ENCODE measurements around the gene DIPK1B. TPM values are rescaled to one million over a fixed set of nuclear protein-coding genes. Genes with fewer than 3 reads are reported as not detected.

Gene DIPK1B
- polyA plus RNA-seq, 1 of the 3 experiments (the other 2 are of a cell fraction): 24.5 TPM

GRCh38 chr9:136746155-136746490 is 33.8 kb downstream of the DIPK1B start (continued):
- TF ChIP-seq USF2 (IDR thresholded peaks at IDR 0.05; ENCODE audit: borderline replicate concordance, low read depth, low read length): no peak

GRCh38 chr9:136746621-136747020 is 34.2 kb downstream of the DIPK1B start:
- whole genome bisulfite sequencing (ENCODE audit: low lambda C conversion rate): 80% methylated on average over 1 of the region's 18 CpGs

More at GRCh38 chr9:136746621-136747020, 34.2 kb downstream of the DIPK1B start:
- Histone ChIP-seq H3K9ac (no peak overlapping the region), H4K20me1 (ENCODE audit: insufficient read depth) (no peaks in the 10 kb centered on the region), H3K4me1 (ENCODE audit: control insufficient read depth in 1 of 2, insufficient read depth in 2 of 2, low read depth in 1 of 2, low read length in 1 of 2) (no peaks in the 10 kb centered on the region; a peak in 1 of 4 replicates), H3K9me2 (no peaks in the 10 kb centered on the region), H3K4me2 (no peak overlapping the region), H3K79me2 (ENCODE audit: insufficient read depth) (no peaks in the 10 kb centered on the region), H3K27ac (ENCODE audit: low read depth in 2 of 2, low read length in 1 of 2) (no peak overlapping the region), H3K9me3 (no peaks in the 10 kb centered on the region), H3F3A (replicated peaks; ENCODE audit: insufficient read depth) (no peaks in the 10 kb centered on the region), H3K4me3 (ENCODE audit: low read depth in 2 of 2, low read length in 1 of 2) (no peak overlapping the region), H3K36me3 (replicated peaks in 1 of 2; ENCODE audit: control insufficient read depth in 1 of 2, insufficient read depth in 2 of 2, low read length in 1 of 2) (no peaks in the 10 kb centered on the region), H3K27me3 (ENCODE audit: insufficient read depth) (no peaks in the 10 kb centered on the region), H2AFZ (ENCODE audit: low read depth) (no peak overlapping the region)
- DNase-seq: no peak
- ChIA-PET CTCF (interaction anchor here (0.7 to 4.7 kb wide), 3 partner anchors 14 to 23 kb away, joined by 3 to 19 read pairs (median 5); no protein-coding TSS in a partner anchor), POLR2A (no interaction called here)
- no peak for TF ChIP-seq MXI1 (IDR thresholded peaks at IDR 0.05; ENCODE audit: low read depth, low read length)
- TF ChIP-seq TCF12 (IDR thresholded peaks at IDR 0.05): no peak
- TF ChIP-seq POLR2AphosphoS5 (IDR thresholded peaks at IDR 0.05; ENCODE audit: low read depth, low read length): no peak
- TF ChIP-seq TEAD4 (IDR thresholded peaks at IDR 0.05; ENCODE audit: borderline replicate concordance, insufficient read depth): no peak
- no peak for TF ChIP-seq NRF1 (IDR thresholded peaks at IDR 0.05; ENCODE audit: low read depth, low read length)
- no peak for TF ChIP-seq MAX (IDR thresholded peaks at IDR 0.05; ENCODE audit: low read depth)
- TF ChIP-seq FOXM1 (IDR thresholded peaks at IDR 0.05; ENCODE audit: low read depth): no peak
- TF ChIP-seq YY1 (IDR thresholded peaks at IDR 0.05; ENCODE audit: low read depth): no peak
- no peak for TF ChIP-seq SMC3 (IDR thresholded peaks at IDR 0.05; ENCODE audit: low read depth, low read length)
- TF ChIP-seq RAD21 (IDR thresholded peaks at IDR 0.05; ENCODE audit: low read length): no peak
- TF ChIP-seq RXRA (IDR thresholded peaks at IDR 0.05; ENCODE audit: borderline replicate concordance, low read depth): no peak
- TF ChIP-seq RFX5 (IDR thresholded peaks at IDR 0.05; ENCODE audit: low read length): no peak
- TF ChIP-seq GABPA (IDR thresholded peaks at IDR 0.05; ENCODE audit: low read depth): no peak
- no peak for TF ChIP-seq REST (IDR thresholded peaks at IDR 0.05; ENCODE audit: low read depth, low read length)
- TF ChIP-seq MEF2A (IDR thresholded peaks at IDR 0.05; ENCODE audit: borderline replicate concordance, low read depth): no peak
- TF ChIP-seq PBX3 (IDR thresholded peaks at IDR 0.05): no peak
- TF ChIP-seq ELF1 (IDR thresholded peaks at IDR 0.05): no peak

All from SK-N-SH (cell line).